Measurements from ENCODE around the gene GAB1. TPM values are rescaled to one million over a fixed set of nuclear protein-coding genes. Genes with fewer than 3 reads are reported as not detected.
A peak's percentile ranks its signal among the peaks of the same experiment; 100 is the strongest.

The GAB1 gene
- total RNA-seq, 1 experiment from 2014 or later = 5.9 TPM

DNA sequence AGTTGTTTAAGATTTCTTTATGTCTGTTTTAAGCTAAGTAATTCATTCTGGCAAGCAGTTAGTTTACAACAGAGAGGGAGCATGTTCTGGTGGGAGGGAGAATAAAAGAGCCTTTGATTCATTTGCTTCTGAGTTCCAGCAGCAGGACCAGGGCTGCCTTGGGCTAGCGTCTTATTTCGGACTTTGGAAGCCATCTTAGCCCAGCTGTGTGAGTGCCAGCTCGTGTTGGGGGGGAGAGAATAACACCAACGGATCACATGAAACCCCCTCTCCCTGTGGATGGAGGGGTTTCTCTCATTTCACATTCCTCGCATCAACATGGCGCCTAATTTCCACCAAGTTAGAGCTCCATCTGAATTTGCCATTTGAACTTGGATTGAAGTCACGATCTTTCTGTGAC lies 7.4 kb downstream of the GAB1 start:
- ChIA-PET CTCF (interaction anchor here (0.6 to 1.4 kb wide), 8 partner anchors 8 to 174 kb away, joined by 3 to 6 read pairs (median 3); partner anchors contain the start of gene GAB1), POLR2A (interaction anchor here (0.6 to 4.0 kb wide), 8 partner anchors 15 to 170 kb away, joined by 3 to 23 read pairs (median 8); partner anchors contain the start of gene SMARCA5)
- no TSS peak for BruUV-seq (replicated peaks)
- Mint-ChIP-seq H3K4me3 (ENCODE audit: unreplicated experiment) (peak overlapping the region; percentile 47), H3K9me3 (ENCODE audit: unreplicated experiment) (peaks cover 6% of the 10 kb centered on the region), H3K27ac (ENCODE audit: low read depth, unreplicated experiment) (no peak overlapping the region), H3K36me3 (ENCODE audit: insufficient read depth, unreplicated experiment) (peaks cover 7% of the 10 kb centered on the region), H3K27me3 (ENCODE audit: insufficient read depth, unreplicated experiment) (no peaks in the 10 kb centered on the region), H3K4me1 (ENCODE audit: insufficient read depth, unreplicated experiment) (peaks cover 36% of the 10 kb centered on the region)
- TF ChIP-seq, protein P1, sequence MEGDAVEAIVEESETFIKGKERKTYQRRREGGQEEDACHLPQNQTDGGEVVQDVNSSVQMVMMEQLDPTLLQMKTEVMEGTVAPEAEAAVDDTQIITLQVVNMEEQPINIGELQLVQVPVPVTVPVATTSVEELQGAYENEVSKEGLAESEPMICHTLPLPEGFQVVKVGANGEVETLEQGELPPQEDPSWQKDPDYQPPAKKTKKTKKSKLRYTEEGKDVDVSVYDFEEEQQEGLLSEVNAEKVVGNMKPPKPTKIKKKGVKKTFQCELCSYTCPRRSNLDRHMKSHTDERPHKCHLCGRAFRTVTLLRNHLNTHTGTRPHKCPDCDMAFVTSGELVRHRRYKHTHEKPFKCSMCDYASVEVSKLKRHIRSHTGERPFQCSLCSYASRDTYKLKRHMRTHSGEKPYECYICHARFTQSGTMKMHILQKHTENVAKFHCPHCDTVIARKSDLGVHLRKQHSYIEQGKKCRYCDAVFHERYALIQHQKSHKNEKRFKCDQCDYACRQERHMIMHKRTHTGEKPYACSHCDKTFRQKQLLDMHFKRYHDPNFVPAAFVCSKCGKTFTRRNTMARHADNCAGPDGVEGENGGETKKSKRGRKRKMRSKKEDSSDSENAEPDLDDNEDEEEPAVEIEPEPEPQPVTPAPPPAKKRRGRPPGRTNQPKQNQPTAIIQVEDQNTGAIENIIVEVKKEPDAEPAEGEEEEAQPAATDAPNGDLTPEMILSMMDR (IDR thresholded peaks at IDR 0.05; ENCODE audit: unreplicated experiment) = no peak
- no peak for DNase-seq (ENCODE audit: unreplicated experiment)
- intact Hi-C loops (cut with micrococcal nuclease) = no loop called here

DNA sequence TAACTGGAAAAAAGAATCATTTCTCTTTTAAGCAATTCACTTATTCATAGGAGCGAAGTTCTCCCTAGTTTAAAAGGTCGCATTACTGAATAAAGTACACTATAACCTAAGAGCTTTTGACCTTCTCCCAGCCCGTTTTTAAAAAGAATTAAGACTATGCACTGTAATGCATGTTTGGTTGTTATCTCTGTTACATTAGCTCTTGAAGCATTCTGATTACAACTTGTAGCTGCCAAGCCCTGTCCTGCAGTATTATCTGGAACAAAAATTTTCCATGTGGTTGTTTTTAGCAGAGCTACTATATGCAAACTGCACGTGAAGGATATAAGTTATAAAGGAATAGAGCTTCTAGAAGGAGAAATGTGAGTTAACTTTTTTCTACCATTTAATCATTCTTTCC lies 8.1 kb downstream of the GAB1 start:
- ChIA-PET POLR2A (interaction anchor here (0.6 to 4.5 kb wide), 14 partner anchors 8 to 169 kb away, joined by 3 to 57 read pairs (median 5); partner anchors contain the start of genes GAB1, SMARCA5 and USP38), CTCF (interaction anchor here (0.6 to 1.4 kb wide), 4 partner anchors 9 to 258 kb away, joined by 3 read pairs; partner anchors contain the start of gene GAB1)
- BruUV-seq (replicated peaks) = no TSS peak
- Mint-ChIP-seq H3K4me3 (ENCODE audit: unreplicated experiment) (no peak overlapping the region), H3K4me1 (ENCODE audit: insufficient read depth, unreplicated experiment) (peaks cover 31% of the 10 kb centered on the region), H3K27me3 (ENCODE audit: insufficient read depth, unreplicated experiment) (no peaks in the 10 kb centered on the region), H3K9me3 (ENCODE audit: unreplicated experiment) (peaks cover 6% of the 10 kb centered on the region), H3K27ac (ENCODE audit: low read depth, unreplicated experiment) (no peak overlapping the region), H3K36me3 (ENCODE audit: insufficient read depth, unreplicated experiment) (peaks cover 7% of the 10 kb centered on the region)
- no peak for DNase-seq (ENCODE audit: unreplicated experiment)
- TF ChIP-seq, protein P1 (IDR thresholded peaks at IDR 0.05; ENCODE audit: unreplicated experiment) = no peak
- intact Hi-C loops (cut with micrococcal nuclease) = no loop called here

DNA sequence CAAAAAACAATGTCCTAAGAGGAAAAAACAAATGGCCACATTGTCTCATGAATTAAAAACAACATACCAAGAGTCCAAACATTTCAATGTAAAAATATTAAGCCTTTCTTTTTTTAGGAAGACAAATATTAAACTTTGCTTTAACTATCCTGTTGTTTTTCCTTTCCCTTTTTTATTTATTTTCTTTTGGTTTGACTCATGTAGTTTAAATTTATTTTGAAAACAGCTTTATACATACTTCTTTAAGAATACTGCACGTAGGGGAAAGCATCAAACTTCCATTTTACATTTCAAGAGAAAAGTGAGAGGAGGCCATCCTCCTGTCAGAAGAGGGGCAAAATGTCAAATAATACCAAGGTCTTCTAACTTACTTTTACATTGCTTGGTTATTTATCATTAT lies 8.7 kb downstream of the GAB1 start:
- Mint-ChIP-seq H3K36me3 (ENCODE audit: insufficient read depth, unreplicated experiment) (peaks cover 7% of the 10 kb centered on the region), H3K4me3 (ENCODE audit: unreplicated experiment) (peak overlapping the region; percentile 33), H3K9me3 (ENCODE audit: unreplicated experiment) (peaks cover 6% of the 10 kb centered on the region), H3K27ac (ENCODE audit: low read depth, unreplicated experiment) (no peak overlapping the region), H3K27me3 (ENCODE audit: insufficient read depth, unreplicated experiment) (no peaks in the 10 kb centered on the region), H3K4me1 (ENCODE audit: insufficient read depth, unreplicated experiment) (peaks cover 29% of the 10 kb centered on the region)
- POLR2A ChIA-PET = interaction anchor here (1.2 to 4.5 kb wide), 11 partner anchors 8 to 168 kb away, joined by 3 to 57 read pairs (median 12); partner anchors contain the start of genes GAB1, SMARCA5 and USP38
- TF ChIP-seq, protein P1 (IDR thresholded peaks at IDR 0.05; ENCODE audit: unreplicated experiment) = no peak
- intact Hi-C loops (cut with micrococcal nuclease) = no loop called here
- no peak for DNase-seq (ENCODE audit: unreplicated experiment)
- CTCF ChIA-PET = interaction anchor here (0.7 to 1.0 kb wide), 3 partner anchors 30 to 258 kb away, joined by 3 to 5 read pairs (median 3); no protein-coding TSS in a partner anchor
- no TSS peak for BruUV-seq (replicated peaks)

DNA sequence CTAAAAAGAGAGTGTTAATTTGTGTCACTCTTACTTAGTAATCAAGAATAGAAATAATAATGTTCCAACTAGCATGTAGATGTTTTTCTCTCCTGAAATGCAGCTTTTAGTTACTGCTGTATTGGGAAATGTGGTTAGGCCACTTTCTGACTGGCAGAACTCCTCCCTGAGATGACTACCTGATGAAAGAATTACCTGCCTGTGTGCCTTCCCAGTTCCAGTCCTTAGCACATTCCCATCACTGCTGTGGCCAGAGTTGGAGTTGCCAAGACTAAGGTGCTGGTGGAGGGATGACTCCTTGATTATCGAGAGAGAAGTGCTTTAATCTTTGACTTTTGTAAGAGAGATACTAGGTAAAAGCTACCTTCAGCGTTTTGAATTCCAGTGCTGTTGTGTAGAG lies 9.5 kb downstream of the GAB1 start:
- ChIA-PET POLR2A (interaction anchor here (1.2 to 4.5 kb wide), 10 partner anchors 9 to 168 kb away, joined by 3 to 57 read pairs (median 13); partner anchors contain the start of genes GAB1, SMARCA5 and USP38), CTCF (interaction anchor here (0.6 to 1.0 kb wide), 4 partner anchors 9 to 78 kb away, joined by 3 to 7 read pairs (median 3); no protein-coding TSS in a partner anchor)
- TF ChIP-seq, protein P1 (IDR thresholded peaks at IDR 0.05; ENCODE audit: unreplicated experiment) = no peak
- DNase-seq (ENCODE audit: unreplicated experiment) = peak; percentile 82
- H3K27me3 Mint-ChIP-seq (ENCODE audit: insufficient read depth, unreplicated experiment) = no peaks in the 10 kb centered on the region
- H3K36me3 Mint-ChIP-seq (ENCODE audit: insufficient read depth, unreplicated experiment) = peaks cover 7% of the 10 kb centered on the region
- intact Hi-C loops (cut with micrococcal nuclease) = no loop called here
- peak overlapping the region; percentile 33 for H3K4me3 Mint-ChIP-seq (ENCODE audit: unreplicated experiment)
- no peak overlapping the region for H3K27ac Mint-ChIP-seq (ENCODE audit: low read depth, unreplicated experiment)
- no TSS peak for BruUV-seq (replicated peaks)
- peaks cover 29% of the 10 kb centered on the region for H3K4me1 Mint-ChIP-seq (ENCODE audit: insufficient read depth, unreplicated experiment)
- peaks cover 6% of the 10 kb centered on the region for H3K9me3 Mint-ChIP-seq (ENCODE audit: unreplicated experiment)

Data from MCF 10A (cell line).